ENCODE results near the gene MEGF11. TPM values are rescaled to one million over a fixed set of nuclear protein-coding genes. Genes with fewer than 3 reads are reported as not detected.
"Not testable (repeated sequence)": the region's sequence is repeated elsewhere in the genome, so short reads cannot be mapped to it uniquely, and the experiment has no call there.

The MEGF11 gene
- total RNA-seq, 1 donor from 2014 or later: 0.06 TPM

- Mint-ChIP-seq H3K27ac (peak within 1 kb of the TSS; percentile 100), H3K4me1 (peaks cover 20% of the 10 kb centered on the region), H3K9me3 (peaks cover 11% of the 10 kb centered on the region), H3K27me3 (ENCODE audit: insufficient read depth, low read depth) (peaks cover 14% of the 10 kb centered on the region), H3K36me3 (peaks cover 8% of the 10 kb centered on the region), H3K4me3 (peak within 1 kb of the TSS; percentile 100)
- no peaks in the 10 kb centered on the region for H3K27me3 ChIP-seq
- H3K36me3 ChIP-seq: no peaks in the 10 kb centered on the region
- peaks cover 4% of the 10 kb centered on the region for H3K4me1 ChIP-seq
- H2AFZ ChIP-seq (replicated peaks): peak within 1 kb of the TSS; percentile 98
- peak within 1 kb of the TSS; percentile 79 for H3K9ac ChIP-seq
- peaks cover 12% of the 10 kb centered on the region for H3F3A ChIP-seq (ENCODE audit: low read depth)
- H3K27ac ChIP-seq: peak within 1 kb of the TSS; percentile 93
- TF ChIP-seq EZH2phosphoT487 (IDR thresholded peaks at IDR 0.05) (no peak), CTCF (IDR thresholded peaks at IDR 0.05) (peak; percentile 32)
- H3K4me3 ChIP-seq: peak within 1 kb of the TSS; percentile 89
- peaks cover 50% of the 10 kb centered on the region for H3K79me2 ChIP-seq (ENCODE audit: low read depth)
- H3K4me2 ChIP-seq: peak within 1 kb of the TSS; percentile 77
- peak; percentile 98 for DNase-seq (ENCODE audit: low spot score)
- peaks cover 44% of the 10 kb centered on the region for H4K20me1 ChIP-seq (ENCODE audit: low read depth)
- H3K9me3 ChIP-seq (ENCODE audit: low read depth): no peaks in the 10 kb centered on the region
Measured at GRCh38 chr15:65869126-65869953, 384.2 kb downstream of the MEGF11 start, which contains the start of gene RAB11A. Gene RAB11A, plus strand, starts transcription at chr15:65869491. Its CDS starts 95 bp downstream, at chr15:65869586.

- H3K4me2 ChIP-seq: peak overlapping the region; percentile 77
- no peak overlapping the region for H2AFZ ChIP-seq (replicated peaks)
- Mint-ChIP-seq H3K27me3 (ENCODE audit: insufficient read depth, low read depth) (peaks cover 14% of the 10 kb centered on the region), H3K9me3 (peaks cover 11% of the 10 kb centered on the region), H3K27ac (peak overlapping the region; percentile 100), H3K4me3 (peak overlapping the region; percentile 100), H3K4me1 (peaks cover 20% of the 10 kb centered on the region), H3K36me3 (peaks cover 6% of the 10 kb centered on the region)
- peak overlapping the region; percentile 89 for H3K4me3 ChIP-seq
- H3K27ac ChIP-seq: no peak overlapping the region
- DNase-seq (ENCODE audit: low spot score): peak; percentile 39
- H3K27me3 ChIP-seq: no peaks in the 10 kb centered on the region
- peaks cover 4% of the 10 kb centered on the region for H3K4me1 ChIP-seq
- no peaks in the 10 kb centered on the region for H3K9me3 ChIP-seq (ENCODE audit: low read depth)
- no peak overlapping the region for H3K9ac ChIP-seq
- H4K20me1 ChIP-seq (ENCODE audit: low read depth): peaks cover 37% of the 10 kb centered on the region
- peaks cover 43% of the 10 kb centered on the region for H3K79me2 ChIP-seq (ENCODE audit: low read depth)
- no peak for TF ChIP-seq EZH2 (IDR thresholded peaks at IDR 0.05)
- TF ChIP-seq EZH2phosphoT487 (IDR thresholded peaks at IDR 0.05): no peak
- TF ChIP-seq CTCF (IDR thresholded peaks at IDR 0.05): no peak
- H3K36me3 ChIP-seq: no peaks in the 10 kb centered on the region
- H3F3A ChIP-seq (ENCODE audit: low read depth): peaks cover 12% of the 10 kb centered on the region
Measured at GRCh38 chr15:65868546-65869125, 384.9 kb downstream of the MEGF11 start.

GRCh38 chr15:65867933-65868332 is 385.6 kb downstream of the MEGF11 start:
- Histone ChIP-seq H3K79me2 (ENCODE audit: low read depth) (peaks cover 35% of the 10 kb centered on the region), H4K20me1 (ENCODE audit: low read depth) (peaks cover 30% of the 10 kb centered on the region), H3F3A (ENCODE audit: low read depth) (peaks cover 16% of the 10 kb centered on the region)
- H3K36me3 ChIP-seq; H3K4me3 ChIP-seq; DNase-seq (ENCODE audit: low spot score); H3K27ac Mint-ChIP-seq; H3K27me3 ChIP-seq; H3K4me1 ChIP-seq; H3K4me2 ChIP-seq; H3K9me3 ChIP-seq (ENCODE audit: low read depth); H2AFZ ChIP-seq (replicated peaks); H3K9ac ChIP-seq; H3K36me3 Mint-ChIP-seq; H3K27ac ChIP-seq: not testable (repeated sequence)
- Mint-ChIP-seq H3K27me3 (ENCODE audit: insufficient read depth, low read depth) (peaks cover 14% of the 10 kb centered on the region), H3K4me3 (peak overlapping the region; percentile 100), H3K4me1 (peaks cover 20% of the 10 kb centered on the region), H3K9me3 (peaks cover 11% of the 10 kb centered on the region)

All from neural progenitor cell (in vitro differentiated cells).